Hematopoietic multipotent progenitor cell treated with erythropoietin and hydrocortisone succinate and interleukin-3 and kit ligand, for 6 days (in vitro differentiated cells): ENCODE data around the gene LRRC49.

Source experiments
- DNase-seq: peaks from one replicate; pipeline ENCODE4 v3.0.0-alpha.2; 2015

Gene LRRC49

GRCh38 chr15:71057581-71057980 is 165.0 kb downstream of the LRRC49 start:
- DNase-seq, result no peak

- no peak for DNase-seq
These were observed 168.4 kb downstream of the LRRC49 start for GRCh38 chr15:71060983-71061382.

- no peak for DNase-seq
These were observed 174.4 kb downstream of the LRRC49 start for GRCh38 chr15:71066983-71067382.

- DNase-seq, result no peak
These were observed 177.1 kb downstream of the LRRC49 start for GRCh38 chr15:71069693-71070092.

GRCh38 chr15:71071529-71071928 is 178.9 kb downstream of the LRRC49 start:
- DNase-seq, result no peak

GRCh38 chr15:71072423-71072822 is 179.8 kb downstream of the LRRC49 start:
- no peak for DNase-seq

GRCh38 chr15:71078506-71079207 is 186.0 kb downstream of the LRRC49 start:
- no peak for DNase-seq

GRCh38 chr15:71079208-71080044 is 186.8 kb downstream of the LRRC49 start:
- no peak for DNase-seq

- DNase-seq, result no peak
These were observed 187.5 kb downstream of the LRRC49 start for GRCh38 chr15:71080166-71080565.

- DNase-seq, result no peak
These were observed 188.1 kb downstream of the LRRC49 start for GRCh38 chr15:71080705-71081104.

GRCh38 chr15:71082803-71083202 is 190.2 kb downstream of the LRRC49 start:
- no peak for DNase-seq

- no peak for DNase-seq
These were observed 190.7 kb downstream of the LRRC49 start for GRCh38 chr15:71083349-71083748.

GRCh38 chr15:71084264-71084663 is 191.6 kb downstream of the LRRC49 start:
- DNase-seq, result no peak

GRCh38 chr15:71085809-71086208 is 193.2 kb downstream of the LRRC49 start:
- DNase-seq, result no peak

- DNase-seq, result no peak
These were observed 195.5 kb downstream of the LRRC49 start for GRCh38 chr15:71088155-71088554.

GRCh38 chr15:71088683-71089082 is 196.1 kb downstream of the LRRC49 start:
- no peak for DNase-seq

- DNase-seq, result no peak
These were observed 197.2 kb downstream of the LRRC49 start for GRCh38 chr15:71089801-71090200.

- DNase-seq, result no peak
These were observed 199.0 kb downstream of the LRRC49 start for GRCh38 chr15:71091601-71092000.

- DNase-seq, result no peak
These were observed 199.5 kb downstream of the LRRC49 start for GRCh38 chr15:71092056-71092600.

GRCh38 chr15:71093054-71094024 is 200.7 kb downstream of the LRRC49 start:
- DNase-seq, result no peak

- no peak for DNase-seq
These were observed 201.5 kb downstream of the LRRC49 start for GRCh38 chr15:71094137-71094536.

- no peak for DNase-seq
These were observed 204.1 kb downstream of the LRRC49 start for GRCh38 chr15:71096676-71097075.

- DNase-seq, result no peak
These were observed 205.3 kb downstream of the LRRC49 start for GRCh38 chr15:71097890-71098289.
